ENCODE data around the gene FAM222B. TPM values are rescaled to one million over a fixed set of nuclear protein-coding genes. Genes with fewer than 3 reads are reported as not detected.
"Not testable (repeated sequence)": the region's sequence is repeated elsewhere in the genome, so short reads cannot be mapped to it uniquely, and the experiment has no call there.

The FAM222B gene
- total RNA-seq, 1 donor from 2014 or later: 6.3 TPM

GRCh38 chr17:28741358-28742349 is 100.9 kb downstream of the FAM222B start:
- Histone ChIP-seq H3K4me3 (ENCODE audit: low read length in 3 of 3) (no peak overlapping the region), H3K9me3 (ENCODE audit: control insufficient read depth in 3 of 3, low read length in 3 of 3) (no peaks in the 10 kb centered on the region), H3K9ac (ENCODE audit: low read depth in 1 of 3, low read length in 3 of 3) (no peak overlapping the region), H3K36me3 (ENCODE audit: control insufficient read depth in 3 of 3, insufficient read depth in 3 of 3, low read length in 3 of 3) (no peaks in the 10 kb centered on the region), H3K4me1 (ENCODE audit: control insufficient read depth in 3 of 3, insufficient read depth in 3 of 3, low read length in 3 of 3) (peaks cover 24 to 31% (median 27%) of the 10 kb centered on the region in 3 donors), H3K27ac (ENCODE audit: low read depth, low read length) (no peak overlapping the region), H3K27me3 (ENCODE audit: control insufficient read depth in 3 of 3, insufficient read depth in 3 of 3, low read length in 3 of 3) (peaks cover 0 to 12% (median 6%) of the 10 kb centered on the region in 3 donors)

GRCh38 chr17:28740406-28741357 is 101.9 kb downstream of the FAM222B start:
- Histone ChIP-seq H3K4me1 (ENCODE audit: control insufficient read depth in 3 of 3, insufficient read depth in 3 of 3, low read length in 3 of 3) (peaks cover 15 to 21% (median 18%) of the 10 kb centered on the region in 3 donors), H3K9me3 (ENCODE audit: control insufficient read depth in 3 of 3, low read length in 3 of 3) (no peaks in the 10 kb centered on the region), H3K4me3 (ENCODE audit: low read length in 3 of 3) (no peak overlapping the region), H3K9ac (ENCODE audit: low read depth in 1 of 3, low read length in 3 of 3) (no peak overlapping the region), H3K27me3 (ENCODE audit: control insufficient read depth in 3 of 3, insufficient read depth in 3 of 3, low read length in 3 of 3) (peaks cover 0 to 6% (median 5%) of the 10 kb centered on the region in 3 donors), H3K36me3 (ENCODE audit: control insufficient read depth in 3 of 3, insufficient read depth in 3 of 3, low read length in 3 of 3) (no peaks in the 10 kb centered on the region), H3K27ac (ENCODE audit: low read depth, low read length) (no peak overlapping the region)

- H3K36me3 ChIP-seq (ENCODE audit: control insufficient read depth in 3 of 3, insufficient read depth in 3 of 3, low read length in 3 of 3): peaks cover 0 to 1% (median 0%) of the 10 kb centered on the region in 3 donors
- H3K4me3 ChIP-seq (ENCODE audit: low read length in 3 of 3): no peak overlapping the region
- no peak overlapping the region for H3K9ac ChIP-seq (ENCODE audit: low read depth in 1 of 3, low read length in 3 of 3)
- H3K27ac ChIP-seq (ENCODE audit: low read depth, low read length): no peak overlapping the region
- H3K4me1 ChIP-seq (ENCODE audit: control insufficient read depth in 3 of 3, insufficient read depth in 3 of 3, low read length in 3 of 3): peaks cover 8 to 16% (median 12%) of the 10 kb centered on the region in 3 donors
- H3K9me3 ChIP-seq (ENCODE audit: control insufficient read depth in 3 of 3, low read length in 3 of 3): no peaks in the 10 kb centered on the region
- no peaks in the 10 kb centered on the region for H3K27me3 ChIP-seq (ENCODE audit: control insufficient read depth in 3 of 3, insufficient read depth in 3 of 3, low read length in 3 of 3)
These were observed 103.8 kb downstream of the FAM222B start for GRCh38 chr17:28738680-28739384.

GRCh38 chr17:28737770-28738679 is 104.6 kb downstream of the FAM222B start:
- Histone ChIP-seq H3K9ac (ENCODE audit: low read depth in 1 of 3, low read length in 3 of 3) (no peak overlapping the region), H3K4me1 (ENCODE audit: control insufficient read depth in 3 of 3, insufficient read depth in 3 of 3, low read length in 3 of 3) (peaks cover 5 to 9% (median 7%) of the 10 kb centered on the region in 3 donors), H3K4me3 (ENCODE audit: low read length in 3 of 3) (no peak overlapping the region), H3K27ac (ENCODE audit: low read depth, low read length) (no peak overlapping the region), H3K36me3 (ENCODE audit: control insufficient read depth in 3 of 3, insufficient read depth in 3 of 3, low read length in 3 of 3) (peaks cover 0 to 1% (median 0%) of the 10 kb centered on the region in 3 donors), H3K9me3 (ENCODE audit: control insufficient read depth in 3 of 3, low read length in 3 of 3) (no peaks in the 10 kb centered on the region), H3K27me3 (ENCODE audit: control insufficient read depth in 3 of 3, insufficient read depth in 3 of 3, low read length in 3 of 3) (no peaks in the 10 kb centered on the region)

GRCh38 chr17:28737316-28737715 is 105.3 kb downstream of the FAM222B start:
- H3K27ac ChIP-seq (ENCODE audit: low read depth, low read length): no peak overlapping the region
- peaks cover 0 to 1% (median 0%) of the 10 kb centered on the region in 3 donors for H3K36me3 ChIP-seq (ENCODE audit: control insufficient read depth in 3 of 3, insufficient read depth in 3 of 3, low read length in 3 of 3)
- H3K9me3 ChIP-seq (ENCODE audit: control insufficient read depth in 3 of 3, low read length in 3 of 3): no peaks in the 10 kb centered on the region
- H3K4me1 ChIP-seq (ENCODE audit: control insufficient read depth in 3 of 3, insufficient read depth in 3 of 3, low read length in 3 of 3): peaks cover 4 to 7% (median 5%) of the 10 kb centered on the region in 3 donors
- H3K4me3 ChIP-seq (ENCODE audit: low read length in 3 of 3): no peak overlapping the region
- no peaks in the 10 kb centered on the region for H3K27me3 ChIP-seq (ENCODE audit: control insufficient read depth in 3 of 3, insufficient read depth in 3 of 3, low read length in 3 of 3)
- H3K9ac ChIP-seq (ENCODE audit: low read depth in 1 of 3, low read length in 3 of 3): no peak overlapping the region

- not testable (repeated sequence) for H3K4me3 ChIP-seq (ENCODE audit: low read length in 3 of 3); H3K27ac ChIP-seq (ENCODE audit: low read depth, low read length); H3K36me3 ChIP-seq (ENCODE audit: control insufficient read depth in 3 of 3, insufficient read depth in 3 of 3, low read length in 3 of 3); H3K9ac ChIP-seq (ENCODE audit: low read depth in 1 of 3, low read length in 3 of 3); H3K9me3 ChIP-seq (ENCODE audit: control insufficient read depth in 3 of 3, low read length in 3 of 3); H3K27me3 ChIP-seq (ENCODE audit: control insufficient read depth in 3 of 3, insufficient read depth in 3 of 3, low read length in 3 of 3); H3K4me1 ChIP-seq (ENCODE audit: control insufficient read depth in 3 of 3, insufficient read depth in 3 of 3, low read length in 3 of 3)
These were observed 106.4 kb downstream of the FAM222B start for GRCh38 chr17:28735913-28736769.

- H3K27me3 ChIP-seq (ENCODE audit: control insufficient read depth in 3 of 3, insufficient read depth in 3 of 3, low read length in 3 of 3): no peaks in the 10 kb centered on the region
- peaks cover 4 to 7% (median 5%) of the 10 kb centered on the region in 3 donors for H3K4me1 ChIP-seq (ENCODE audit: control insufficient read depth in 3 of 3, insufficient read depth in 3 of 3, low read length in 3 of 3)
- no peak overlapping the region for H3K9ac ChIP-seq (ENCODE audit: low read depth in 1 of 3, low read length in 3 of 3)
- H3K36me3 ChIP-seq (ENCODE audit: control insufficient read depth in 3 of 3, insufficient read depth in 3 of 3, low read length in 3 of 3): peaks cover 0 to 1% (median 0%) of the 10 kb centered on the region in 3 donors
- no peaks in the 10 kb centered on the region for H3K9me3 ChIP-seq (ENCODE audit: control insufficient read depth in 3 of 3, low read length in 3 of 3)
- no peak overlapping the region for H3K4me3 ChIP-seq (ENCODE audit: low read length in 3 of 3)
- H3K27ac ChIP-seq (ENCODE audit: low read depth, low read length): no peak overlapping the region
These were observed 107.3 kb downstream of the FAM222B start for GRCh38 chr17:28735242-28735722.

- H3K9me3 ChIP-seq (ENCODE audit: control insufficient read depth in 3 of 3, low read length in 3 of 3): no peaks in the 10 kb centered on the region
- H3K4me3 ChIP-seq (ENCODE audit: low read length in 3 of 3): no peak overlapping the region
- no peak overlapping the region for H3K27ac ChIP-seq (ENCODE audit: low read depth, low read length)
- H3K4me1 ChIP-seq (ENCODE audit: control insufficient read depth in 3 of 3, insufficient read depth in 3 of 3, low read length in 3 of 3): peaks cover 4 to 7% (median 5%) of the 10 kb centered on the region in 3 donors
- no peaks in the 10 kb centered on the region for H3K27me3 ChIP-seq (ENCODE audit: control insufficient read depth in 3 of 3, insufficient read depth in 3 of 3, low read length in 3 of 3)
- peaks cover 0 to 1% (median 0%) of the 10 kb centered on the region in 3 donors for H3K36me3 ChIP-seq (ENCODE audit: control insufficient read depth in 3 of 3, insufficient read depth in 3 of 3, low read length in 3 of 3)
- no peak overlapping the region for H3K9ac ChIP-seq (ENCODE audit: low read depth in 1 of 3, low read length in 3 of 3)
These were observed 107.8 kb downstream of the FAM222B start for GRCh38 chr17:28734712-28735241.
